Vagina (tissue), 2 donors: ENCODE measurements around the gene IQGAP2. TPM values are rescaled to one million over a fixed set of nuclear protein-coding genes. Genes with fewer than 3 reads are reported as not detected.

Source experiments
- DNase-seq, 2 donors: peaks; one replicate each; pipeline ENCODE4 v3.0.0-alpha.2; 2017; ENCODE audit errors: extremely low spot score in 2 of 2
- H3K27ac ChIP-seq: fragments of 200-600 bp; sonication (generic); one replicate; pipeline ENCODE4 v1.5.1; 2019
- H3K27me3 ChIP-seq: fragments of 200-600 bp; sonication (generic); one replicate; pipeline ENCODE4 v1.5.1; 2019
- H3K36me3 ChIP-seq, 2 donors: fragments of 200-600 bp; sonication (generic); one replicate each; pipeline ENCODE4 v1.5.1; 2017 to 2019
- H3K4me1 ChIP-seq: fragments of 200-600 bp; sonication (generic); one replicate; pipeline ENCODE4 v1.5.1; 2019
- H3K4me3 ChIP-seq, 2 donors: fragments of 200-600 bp; sonication (generic); 1 replicate in 1 of 2; 2 replicates in 1 of 2; pipeline ENCODE4 v1.5.1; 2016 to 2019
- H3K9me3 ChIP-seq: fragments of 200-600 bp; sonication (generic); one replicate; pipeline ENCODE4 v1.5.1; 2019
- POLR2A ChIP-seq, 2 donors: fragments of 450-650 bp; IDR thresholded peaks; one replicate each; pipeline ENCODE4 v1.6.1; 2017; ENCODE audit warnings: antibody characterized with exemption in 2 of 2, mild to moderate bottlenecking in 2 of 2, moderate library complexity in 2 of 2
- POLR2AphosphoS5 ChIP-seq, 2 donors: sonication (generic); formaldehyde crosslinking; IDR thresholded peaks; one replicate each; pipeline ENCODE4 v1.9.0; 2017; ENCODE audit warnings: antibody characterized with exemption in 2 of 2, mild to moderate bottlenecking in 2 of 2, low read depth in 1 of 2; ENCODE audit not compliant: insufficient read depth in 1 of 2
- intact Hi-C: fragments of 100-400 bp; cut with DNase I; formaldehyde crosslinking; loops from one replicate; pipeline ENCODE4 v1.15.1; 2023
- total RNA-seq: library from RNA; depleted of rRNA; stranded (reverse); fragments of >200 nt; gene quantifications from one replicate; pipeline ENCODE4 v1.2.3, GENCODE V29; 2016
- TF ChIP-seq, protein P1 (sequence below), 3 experiments: fragments of 450-650 bp in 2 of 3; fragments of 200-600 bp in 1 of 3; sonication (generic) in 1 of 3; IDR thresholded peaks; one replicate each; pipeline ENCODE4 v1.5.1; 2017 to 2019; ENCODE audit warnings: antibody characterized with exemption in 3 of 3, mild to moderate bottlenecking in 2 of 3, moderate library complexity in 2 of 3

IQGAP2 gene
- total RNA-seq, 1 donor from 2014 or later = 8.6 TPM

DNA sequence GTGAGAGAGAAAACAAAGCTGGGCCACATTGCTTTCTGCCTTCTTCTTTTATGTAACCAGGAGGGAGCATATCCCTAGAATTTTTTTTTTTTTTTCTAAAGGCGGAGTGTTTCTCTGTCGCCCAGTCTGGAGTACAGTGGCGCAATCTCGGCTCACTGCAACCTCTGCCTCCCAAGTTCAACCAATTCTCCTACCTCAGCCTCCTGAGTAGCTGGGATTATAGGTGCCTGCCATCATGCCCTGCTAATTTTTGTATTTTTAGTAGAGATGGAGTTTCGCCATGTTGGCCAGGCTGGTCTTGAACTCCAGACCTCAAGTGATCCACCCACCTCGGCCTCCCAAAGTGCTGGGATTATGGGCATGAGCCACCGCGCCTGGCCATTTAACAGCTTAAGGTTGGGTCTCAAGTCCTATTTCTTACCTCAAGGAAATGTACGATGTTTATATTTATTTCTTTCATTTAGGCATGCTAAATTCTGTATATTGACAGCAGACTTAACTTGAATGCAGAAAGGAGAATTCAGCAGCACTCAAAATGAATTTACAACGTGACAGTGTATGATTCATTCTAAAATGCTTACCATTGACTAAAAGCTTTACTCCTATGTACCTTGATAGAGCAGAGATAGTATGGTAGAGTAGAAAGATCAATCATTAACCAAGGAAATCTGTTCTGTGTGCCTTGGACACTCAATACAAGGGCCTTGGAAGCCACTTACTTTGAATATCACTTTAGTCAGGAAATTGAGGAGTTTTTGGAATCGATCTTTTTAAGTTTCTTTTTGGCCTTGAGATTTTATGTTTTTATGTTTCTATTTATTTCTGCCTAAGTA lies 119.2 kb downstream of the IQGAP2 start:
- no peaks in the 10 kb centered on the region for H3K36me3 ChIP-seq
- H3K4me1 ChIP-seq = peaks cover 18% of the 10 kb centered on the region
- no peak for DNase-seq
- H3K27me3 ChIP-seq = no peaks in the 10 kb centered on the region
- H3K27ac ChIP-seq = no peak overlapping the region
- H3K4me3 ChIP-seq = no peak overlapping the region
- no peaks in the 10 kb centered on the region for H3K9me3 ChIP-seq
- intact Hi-C loops = no loop called here
- TF ChIP-seq POLR2A (IDR thresholded peaks at IDR 0.05) = no peak
- no peak for TF ChIP-seq POLR2AphosphoS5 (IDR thresholded peaks at IDR 0.05; ENCODE audit: insufficient read depth in 1 of 2, low read depth in 1 of 2)
- TF ChIP-seq, protein P1, sequence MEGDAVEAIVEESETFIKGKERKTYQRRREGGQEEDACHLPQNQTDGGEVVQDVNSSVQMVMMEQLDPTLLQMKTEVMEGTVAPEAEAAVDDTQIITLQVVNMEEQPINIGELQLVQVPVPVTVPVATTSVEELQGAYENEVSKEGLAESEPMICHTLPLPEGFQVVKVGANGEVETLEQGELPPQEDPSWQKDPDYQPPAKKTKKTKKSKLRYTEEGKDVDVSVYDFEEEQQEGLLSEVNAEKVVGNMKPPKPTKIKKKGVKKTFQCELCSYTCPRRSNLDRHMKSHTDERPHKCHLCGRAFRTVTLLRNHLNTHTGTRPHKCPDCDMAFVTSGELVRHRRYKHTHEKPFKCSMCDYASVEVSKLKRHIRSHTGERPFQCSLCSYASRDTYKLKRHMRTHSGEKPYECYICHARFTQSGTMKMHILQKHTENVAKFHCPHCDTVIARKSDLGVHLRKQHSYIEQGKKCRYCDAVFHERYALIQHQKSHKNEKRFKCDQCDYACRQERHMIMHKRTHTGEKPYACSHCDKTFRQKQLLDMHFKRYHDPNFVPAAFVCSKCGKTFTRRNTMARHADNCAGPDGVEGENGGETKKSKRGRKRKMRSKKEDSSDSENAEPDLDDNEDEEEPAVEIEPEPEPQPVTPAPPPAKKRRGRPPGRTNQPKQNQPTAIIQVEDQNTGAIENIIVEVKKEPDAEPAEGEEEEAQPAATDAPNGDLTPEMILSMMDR (IDR thresholded peaks at IDR 0.05) = no peak

DNA sequence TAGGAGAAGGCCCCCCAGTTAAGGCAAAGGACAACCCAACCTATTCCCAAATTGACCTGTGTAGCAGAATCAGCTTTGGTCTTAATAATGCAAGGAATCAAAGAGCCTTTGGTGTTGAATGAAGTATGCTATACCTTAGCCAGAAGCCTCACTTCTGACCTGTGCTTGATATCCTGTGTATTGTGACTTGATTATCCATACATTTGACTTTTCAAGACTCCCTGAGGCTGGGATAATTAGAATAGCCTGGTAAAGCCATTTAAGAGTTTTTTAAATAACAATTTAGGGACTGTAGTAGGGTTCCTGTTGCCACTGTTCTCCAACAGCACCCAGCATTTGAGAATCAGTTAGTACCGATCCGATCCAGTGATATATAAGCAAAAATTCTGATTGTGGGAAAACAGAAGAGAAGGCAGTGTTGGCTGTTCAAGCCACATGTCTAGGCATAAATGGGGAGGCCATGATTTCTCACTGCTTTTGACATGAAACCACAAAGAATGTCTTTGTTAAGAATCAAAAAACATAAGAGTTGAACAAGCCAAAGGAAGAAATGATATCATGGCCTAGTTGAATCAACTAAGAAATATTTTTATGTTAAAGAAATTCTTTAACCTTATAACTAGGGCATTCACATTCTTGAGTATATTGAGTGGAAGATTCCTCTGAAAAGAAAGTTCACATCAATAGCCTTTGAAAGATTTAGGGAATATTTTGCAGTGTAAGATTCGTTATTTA lies 121.2 kb downstream of the IQGAP2 start:
- Histone ChIP-seq H3K4me3 (no peak overlapping the region), H3K9me3 (no peaks in the 10 kb centered on the region), H3K36me3 (no peaks in the 10 kb centered on the region), H3K4me1 (peaks cover 18% of the 10 kb centered on the region), H3K27me3 (no peaks in the 10 kb centered on the region), H3K27ac (no peak overlapping the region)
- TF ChIP-seq, protein P1 (IDR thresholded peaks at IDR 0.05) = no peak
- TF ChIP-seq POLR2AphosphoS5 (IDR thresholded peaks at IDR 0.05; ENCODE audit: insufficient read depth in 1 of 2, low read depth in 1 of 2) = no peak
- no peak for TF ChIP-seq POLR2A (IDR thresholded peaks at IDR 0.05)
- DNase-seq = no peak
- intact Hi-C loops = no loop called here

DNA sequence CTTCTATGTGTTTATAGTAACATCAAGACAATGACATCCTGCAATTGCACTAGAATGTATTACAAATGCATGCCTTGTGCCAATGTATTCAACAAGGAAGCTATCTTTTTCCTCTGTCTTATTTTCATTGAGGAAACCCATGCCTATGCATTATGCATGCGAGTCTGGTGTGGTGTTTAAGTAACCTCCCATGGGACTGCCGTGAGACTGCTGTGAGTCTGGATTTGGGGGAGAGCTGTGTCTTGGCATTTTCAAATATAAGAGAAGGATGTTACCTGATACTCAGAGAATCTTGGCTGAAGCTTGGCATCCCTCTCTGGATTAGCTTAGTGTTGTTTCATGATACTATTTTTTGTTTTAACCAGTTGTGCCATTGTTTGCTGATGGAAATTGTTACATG lies 121.8 kb downstream of the IQGAP2 start:
- no peaks in the 10 kb centered on the region for H3K36me3 ChIP-seq
- no peak overlapping the region for H3K4me3 ChIP-seq
- no peaks in the 10 kb centered on the region for H3K9me3 ChIP-seq
- TF ChIP-seq POLR2AphosphoS5 (IDR thresholded peaks at IDR 0.05; ENCODE audit: insufficient read depth in 1 of 2, low read depth in 1 of 2) = no peak
- TF ChIP-seq, protein P1 (IDR thresholded peaks at IDR 0.05) = no peak
- no peak for TF ChIP-seq POLR2A (IDR thresholded peaks at IDR 0.05)
- peaks cover 18% of the 10 kb centered on the region for H3K4me1 ChIP-seq
- intact Hi-C loops = no loop called here
- H3K27ac ChIP-seq = no peak overlapping the region
- H3K27me3 ChIP-seq = no peaks in the 10 kb centered on the region
- no peak for DNase-seq

DNA sequence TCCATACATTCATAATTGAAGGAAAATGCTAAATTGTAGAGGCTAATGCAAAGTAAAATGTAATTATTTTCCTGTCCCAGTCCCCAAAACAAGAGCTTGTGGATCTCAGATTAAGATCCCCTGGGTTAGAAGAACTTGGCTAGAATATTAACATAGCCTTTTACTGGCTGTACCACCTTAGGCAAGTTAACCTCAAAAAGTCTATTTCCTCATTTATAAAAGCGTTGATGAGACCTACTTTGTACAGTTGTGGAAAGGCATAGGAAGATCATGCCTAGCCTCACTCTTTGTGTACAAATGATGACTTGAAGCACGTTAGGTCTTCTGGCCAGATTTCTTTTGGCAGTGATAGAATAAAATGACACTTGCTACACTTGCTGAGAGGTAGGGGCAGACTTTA lies 122.9 kb downstream of the IQGAP2 start:
- no peaks in the 10 kb centered on the region for H3K36me3 ChIP-seq
- no peak overlapping the region for H3K27ac ChIP-seq
- H3K9me3 ChIP-seq = no peaks in the 10 kb centered on the region

More for the DNA sequence above, 122.9 kb downstream of the IQGAP2 start:
- DNase-seq = no peak
- H3K27me3 ChIP-seq = no peaks in the 10 kb centered on the region
- H3K4me1 ChIP-seq = peaks cover 14% of the 10 kb centered on the region
- H3K4me3 ChIP-seq = no peak overlapping the region
- TF ChIP-seq, protein P1 (IDR thresholded peaks at IDR 0.05) = no peak
- TF ChIP-seq POLR2AphosphoS5 (IDR thresholded peaks at IDR 0.05; ENCODE audit: insufficient read depth in 1 of 2, low read depth in 1 of 2) (no peak), POLR2A (IDR thresholded peaks at IDR 0.05) (no peak)
- intact Hi-C loops = no loop called here
